HG03469 (cell line): ENCODE results near the gene MINAR1.

Experiments used
- ATAC-seq: cut with Tn5 transposase; IDR thresholded peaks from one replicate; pipeline ENCODE4 v1.9.1; 2021; ENCODE audit warnings: mild to moderate bottlenecking, moderate library complexity, moderate number of reproducible peaks; ENCODE audit not compliant: unreplicated experiment

MINAR1 gene

DNA sequence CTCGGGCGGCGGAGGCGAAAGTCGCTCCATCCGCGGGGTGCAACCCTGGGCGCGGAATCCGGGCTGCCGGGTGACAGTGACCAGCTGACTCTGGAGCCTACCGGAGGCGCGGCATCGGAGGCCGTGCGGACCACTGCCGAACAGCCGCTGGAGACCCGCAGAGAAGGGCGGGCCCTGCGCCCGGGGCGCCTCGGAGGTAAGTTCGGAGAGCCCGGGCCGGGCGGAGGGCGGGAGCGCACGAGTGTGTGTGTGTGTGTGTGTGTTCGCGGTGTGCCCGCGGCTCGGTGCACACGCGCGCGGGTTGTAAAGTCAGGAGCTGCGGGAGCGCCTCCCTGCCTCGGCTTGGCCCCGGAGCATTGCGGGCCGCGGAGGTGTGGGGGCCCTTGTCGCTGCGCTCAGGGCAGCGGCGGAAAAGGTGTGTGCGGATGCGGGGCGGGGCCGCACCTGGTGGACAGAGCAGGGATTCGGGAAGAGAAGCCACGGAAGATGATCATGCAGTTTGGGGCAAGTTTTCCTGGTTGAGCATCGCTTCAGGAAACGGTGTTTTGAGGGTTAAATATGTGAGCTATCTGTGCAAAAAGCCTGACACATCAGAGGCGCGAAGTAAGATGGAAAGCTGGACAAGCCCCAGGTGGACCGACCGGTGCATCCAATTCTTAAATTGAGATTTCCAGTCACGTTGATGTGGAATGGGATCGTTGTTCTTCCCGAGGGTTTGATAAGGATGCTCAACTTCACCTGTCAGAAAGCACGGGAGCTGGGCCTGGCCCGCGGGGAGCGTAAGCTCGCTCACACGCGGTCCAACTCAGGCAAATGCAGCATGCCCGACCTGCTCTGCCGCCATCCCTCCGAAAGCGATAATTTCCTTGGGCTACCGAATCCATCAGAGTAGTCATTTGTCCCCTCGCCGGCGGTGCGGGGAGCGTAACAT, 474 bp downstream of the MINAR1 start:
- no peak for ATAC-seq

DNA sequence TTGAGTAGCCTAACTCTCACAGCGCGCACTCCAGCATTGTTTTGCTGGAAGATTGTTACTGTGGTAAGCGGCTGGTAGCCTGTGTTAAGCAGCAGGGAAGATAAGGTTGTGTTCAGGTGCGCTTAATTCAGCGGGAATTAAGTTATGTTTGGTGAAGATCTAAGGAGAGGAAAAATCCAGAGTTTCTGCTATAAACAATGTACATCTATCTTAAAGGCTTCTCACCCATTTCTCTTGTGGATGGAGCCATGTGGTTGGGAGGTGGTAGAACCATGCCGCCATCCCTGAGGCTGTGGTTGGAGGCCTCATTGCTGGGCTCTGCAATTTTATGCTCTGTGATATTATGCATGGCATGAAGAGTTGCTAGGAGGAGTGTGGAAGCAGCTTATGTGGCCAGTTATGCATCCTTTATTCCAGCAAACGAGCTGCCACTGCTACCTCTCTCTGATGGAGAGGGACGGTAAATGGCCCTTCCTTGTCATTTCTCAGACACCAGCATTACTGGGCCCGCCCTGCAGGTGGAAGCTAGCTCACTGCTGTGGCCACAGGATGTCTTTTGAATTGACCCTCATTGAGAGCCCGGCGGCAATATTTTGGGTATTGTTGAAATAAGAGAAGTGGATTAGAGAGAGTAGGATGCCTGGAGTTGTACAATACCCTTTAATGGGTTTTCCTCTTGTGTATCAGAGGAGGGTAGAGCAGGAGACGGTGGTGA, 1.3 kb downstream of the MINAR1 start:
- ATAC-seq = no peak

DNA sequence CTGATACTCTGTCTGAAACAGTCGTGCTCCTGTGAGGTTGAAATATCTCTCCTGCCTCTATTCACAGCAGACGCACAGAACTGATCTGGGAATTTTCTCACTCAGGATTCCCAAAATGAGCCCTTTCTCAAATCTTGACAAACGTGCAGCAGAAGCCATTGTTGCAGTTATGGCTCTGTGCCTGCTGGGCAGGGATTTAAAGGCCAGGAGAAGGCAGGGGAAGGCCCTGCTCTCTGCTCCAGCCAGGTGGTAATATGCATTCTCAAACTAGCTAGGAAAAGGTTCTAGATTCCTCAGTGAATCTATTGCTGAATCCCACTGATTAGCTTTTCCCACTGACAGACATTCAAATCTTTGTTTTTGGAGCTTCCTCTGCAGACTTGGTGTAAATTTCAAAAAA, 2.2 kb downstream of the MINAR1 start:
- no peak for ATAC-seq

DNA sequence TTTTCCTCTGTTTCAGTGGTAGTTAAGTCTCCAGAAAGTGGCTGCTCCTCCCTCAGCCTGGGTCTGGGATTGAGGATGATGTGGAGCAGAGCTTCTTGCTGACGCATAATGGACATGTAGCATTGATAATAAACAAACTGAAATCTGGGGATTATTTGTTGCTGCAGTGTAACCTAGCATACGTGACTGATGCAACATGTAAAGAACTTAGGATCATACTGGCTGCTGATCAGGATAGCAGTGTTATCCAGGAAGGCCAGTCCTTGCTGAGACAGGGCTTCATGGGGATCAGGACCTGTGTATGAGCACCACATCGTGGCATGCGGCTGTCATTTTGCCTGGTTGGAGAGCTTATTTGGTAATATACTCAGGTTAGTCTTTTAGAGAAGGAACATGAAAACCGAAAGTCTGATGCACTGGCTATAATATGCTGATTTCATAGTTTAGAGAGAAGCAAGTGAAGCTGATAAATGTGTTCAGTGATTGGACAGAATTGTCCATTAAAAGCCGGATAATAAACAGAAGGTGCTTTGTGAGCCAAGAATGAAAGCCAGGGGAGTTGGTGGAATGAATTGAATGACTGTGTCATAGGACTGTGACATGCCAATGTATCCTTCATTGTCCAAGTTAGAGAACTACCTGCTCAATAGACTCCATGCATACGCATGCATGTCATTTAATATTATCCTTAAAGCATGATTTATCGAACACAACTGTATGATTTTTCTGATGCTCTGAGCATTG, 4.1 kb downstream of the MINAR1 start:
- no peak for ATAC-seq

DNA sequence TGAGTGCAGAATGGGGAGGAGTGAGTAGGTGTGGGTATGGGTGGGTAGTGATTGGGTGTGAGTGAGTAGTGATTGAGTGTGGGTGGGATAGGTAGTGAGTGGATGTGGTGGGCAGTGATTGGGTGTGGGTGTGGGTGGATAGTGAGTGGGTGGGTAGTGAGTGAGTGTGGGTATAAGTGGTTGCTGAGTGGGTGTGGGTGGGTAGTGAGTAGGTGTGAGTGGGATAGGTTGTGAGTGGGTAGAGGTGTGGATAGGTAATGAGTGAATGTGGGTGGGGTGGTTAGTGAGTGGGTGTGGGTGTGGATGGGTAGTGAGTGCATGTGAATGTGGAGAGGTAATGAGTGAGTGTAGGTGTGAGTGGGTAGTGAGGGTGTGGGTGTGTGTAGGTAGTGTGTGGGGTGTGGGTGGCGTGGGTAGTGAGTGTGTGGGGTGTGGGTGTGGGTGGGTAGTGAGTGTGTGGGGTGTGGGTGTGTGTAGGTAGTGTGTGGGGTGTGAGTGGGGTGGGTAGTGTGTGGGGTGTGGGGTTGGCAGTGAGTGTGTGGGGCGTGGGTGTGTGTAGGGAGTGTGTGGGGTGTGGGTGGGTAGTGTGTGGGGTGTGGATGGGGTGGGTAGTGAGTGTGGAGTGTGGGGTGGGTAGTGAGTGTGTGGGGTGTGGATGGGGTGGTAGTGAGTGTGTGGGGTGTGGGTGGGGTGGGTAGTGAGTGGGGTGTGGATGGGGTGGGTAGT, 5.3 kb downstream of the MINAR1 start:
- no peak for ATAC-seq

DNA sequence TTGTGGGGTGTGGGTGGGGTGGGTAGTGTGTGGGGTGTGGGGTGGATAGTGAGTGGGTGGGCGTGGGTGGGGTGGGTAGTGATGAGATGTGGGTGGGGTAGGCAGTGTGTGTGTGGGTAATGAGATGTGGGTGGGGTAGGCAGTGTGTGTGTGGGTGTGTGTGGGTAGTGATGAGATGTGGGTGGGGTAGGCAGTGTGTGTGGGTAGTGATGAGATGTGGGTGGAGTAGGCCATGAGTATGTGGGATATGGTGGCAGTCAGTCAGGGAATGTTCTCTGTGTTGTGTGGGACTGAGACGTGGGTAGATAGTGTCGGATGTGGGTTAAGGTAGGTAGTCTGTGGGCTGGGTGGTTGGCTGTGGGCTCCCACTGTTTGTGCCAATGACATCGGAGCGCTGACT, 7.1 kb downstream of the MINAR1 start:
- no peak for ATAC-seq

DNA sequence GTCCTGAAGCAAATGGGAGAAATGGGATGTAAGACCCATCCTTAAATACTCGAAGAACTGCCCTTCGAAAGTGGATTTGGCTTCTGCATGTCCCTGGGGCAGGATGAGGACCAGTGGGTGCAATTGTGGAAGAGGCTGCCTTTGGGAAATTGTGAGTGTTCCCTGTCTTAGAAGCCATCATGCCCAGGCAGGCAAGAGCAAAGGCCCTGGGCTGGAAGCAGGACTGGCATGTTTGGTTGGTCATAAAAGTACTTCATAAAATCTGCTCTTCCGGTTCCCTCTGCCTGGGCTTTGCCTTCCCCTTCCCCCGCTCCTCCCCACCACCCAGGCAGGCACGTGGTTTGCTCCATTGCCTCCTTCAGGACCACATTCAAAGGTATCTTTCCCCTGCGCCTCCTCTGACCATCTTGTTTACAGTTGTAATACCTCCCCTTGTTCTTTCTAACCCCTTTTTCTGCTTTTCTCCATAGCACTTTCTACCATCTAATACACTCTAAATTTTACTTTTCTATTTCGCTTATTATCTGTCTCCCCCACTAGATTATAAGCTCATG, 8.3 kb downstream of the MINAR1 start:
- no peak for ATAC-seq

DNA sequence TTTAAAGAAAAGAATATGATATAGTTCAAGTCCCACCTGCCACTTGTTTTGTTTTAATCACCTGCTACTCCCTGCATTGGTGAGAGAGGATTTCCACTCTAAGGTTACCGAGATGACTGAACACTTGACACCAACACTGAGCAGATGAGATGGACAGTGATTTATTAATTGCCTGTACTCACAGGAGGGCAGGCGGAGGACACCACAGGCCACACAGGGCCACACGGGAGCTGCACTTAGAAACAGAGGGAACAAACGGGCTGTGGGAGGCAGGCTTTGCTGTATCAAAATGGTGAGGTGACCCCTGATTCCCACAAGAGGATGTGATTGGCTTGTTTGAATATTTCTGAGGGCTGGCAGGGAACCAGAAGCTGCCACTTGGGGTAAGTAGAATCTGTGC, 10.8 kb downstream of the MINAR1 start:
- no peak for ATAC-seq

DNA sequence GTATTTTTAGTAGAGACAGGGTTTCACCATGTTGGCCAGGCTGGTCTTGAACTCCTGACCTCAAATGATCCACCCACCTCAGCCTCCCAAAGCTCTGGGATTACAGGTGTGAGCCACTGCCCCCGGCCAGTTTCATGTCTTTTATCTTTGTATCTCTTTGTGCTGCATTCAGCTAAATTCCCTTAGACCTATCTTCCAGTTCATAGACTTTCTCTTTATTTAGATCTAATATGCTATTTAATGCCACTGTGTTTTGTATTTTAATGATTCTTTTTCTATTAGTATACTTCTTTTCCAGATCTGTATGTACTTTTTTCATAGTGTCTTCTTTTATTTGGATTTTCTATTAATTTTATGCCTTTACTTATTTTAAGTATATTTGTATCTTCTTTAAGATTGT, 14.9 kb downstream of the MINAR1 start:
- ATAC-seq = no peak

DNA sequence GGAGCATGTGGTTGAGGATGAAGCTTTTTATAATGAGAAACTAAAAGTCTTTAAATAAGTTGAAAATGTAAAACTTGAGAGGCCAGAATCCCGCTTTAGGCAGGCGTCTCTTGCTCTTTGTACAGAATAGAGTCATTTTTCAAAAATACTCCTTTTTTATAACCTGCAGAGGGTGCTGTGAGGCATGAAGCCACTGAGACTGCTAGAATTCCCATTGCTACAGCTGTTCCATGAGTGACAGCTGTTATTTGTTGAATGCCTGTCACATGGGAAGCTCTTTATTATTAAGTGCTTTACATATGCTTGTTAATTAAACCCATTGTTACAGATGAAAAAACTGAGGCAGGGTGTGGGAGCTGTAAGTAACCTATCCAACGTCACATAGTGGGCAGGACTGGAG, 18.5 kb downstream of the MINAR1 start:
- no peak for ATAC-seq

DNA sequence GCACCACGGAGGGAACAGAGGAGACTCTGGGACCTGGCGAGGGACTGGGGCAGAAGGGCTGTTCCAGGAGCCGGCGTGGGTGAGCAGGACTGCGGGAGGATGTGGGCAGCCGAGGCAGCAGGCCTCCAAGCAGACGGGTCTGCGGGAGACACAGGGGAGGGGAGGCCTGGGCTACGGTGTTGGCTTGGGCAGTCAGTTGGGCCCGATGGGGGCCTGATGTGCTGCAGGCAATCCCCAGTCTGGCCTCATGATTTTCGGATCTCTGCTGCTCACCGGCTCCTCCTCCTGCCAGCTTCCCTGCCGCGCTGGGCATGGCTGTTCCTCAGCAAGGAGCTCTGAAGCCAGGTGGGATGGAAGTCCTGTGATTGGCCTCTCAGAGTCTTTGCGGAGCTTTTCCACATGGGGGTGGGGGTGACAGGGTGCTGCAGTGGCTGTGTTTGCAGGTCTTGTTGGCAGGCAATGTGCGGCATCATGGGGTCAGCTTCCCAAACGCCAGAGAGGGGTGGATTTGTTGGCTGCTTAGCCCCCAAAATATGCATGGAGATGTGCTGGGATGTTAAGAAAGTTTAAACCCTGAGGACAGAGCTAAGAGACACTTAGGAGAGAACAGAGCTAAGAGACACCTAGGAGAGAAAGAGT, 19.3 kb downstream of the MINAR1 start:
- no peak for ATAC-seq

DNA sequence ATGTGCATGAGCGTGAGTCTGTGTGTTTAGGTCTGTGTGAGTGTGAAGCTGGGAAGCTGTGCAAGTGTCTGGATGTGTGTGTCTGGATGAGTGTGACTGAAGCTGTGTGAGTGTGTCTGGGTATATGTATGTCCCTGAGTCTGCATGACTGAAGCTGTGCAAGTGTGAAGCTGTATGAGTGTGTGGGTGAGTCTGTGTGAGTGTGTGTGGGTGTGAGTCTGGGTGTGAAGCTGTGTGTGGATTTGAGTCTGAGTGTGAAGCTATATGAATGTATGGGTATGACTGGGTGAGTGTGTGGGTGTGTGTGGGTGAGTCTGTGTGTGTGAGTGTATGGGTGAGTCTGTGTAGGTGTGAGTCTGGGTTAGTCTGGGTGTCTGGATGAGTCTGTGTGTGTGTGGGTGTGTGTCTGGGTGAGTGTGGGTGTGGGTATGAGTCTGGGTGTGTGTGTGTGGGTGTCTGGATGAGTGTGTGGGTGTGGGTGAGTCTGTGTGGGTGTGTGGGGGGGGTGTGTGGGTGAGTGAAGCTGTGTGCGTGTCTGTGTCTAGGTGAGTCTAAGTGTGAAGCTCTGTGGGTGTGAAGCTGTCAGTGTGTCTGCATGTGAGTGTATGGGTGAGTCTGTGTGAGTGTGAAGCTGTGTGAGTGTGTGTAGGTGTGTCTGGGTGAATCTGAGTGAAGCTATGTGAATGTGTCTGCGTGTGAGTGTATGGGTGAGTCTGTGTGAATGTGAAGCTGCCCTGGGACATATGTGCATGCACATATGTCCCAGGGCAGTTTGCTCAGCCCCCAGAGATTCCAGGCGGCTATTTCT, 20.3 kb downstream of the MINAR1 start:
- ATAC-seq = no peak

DNA sequence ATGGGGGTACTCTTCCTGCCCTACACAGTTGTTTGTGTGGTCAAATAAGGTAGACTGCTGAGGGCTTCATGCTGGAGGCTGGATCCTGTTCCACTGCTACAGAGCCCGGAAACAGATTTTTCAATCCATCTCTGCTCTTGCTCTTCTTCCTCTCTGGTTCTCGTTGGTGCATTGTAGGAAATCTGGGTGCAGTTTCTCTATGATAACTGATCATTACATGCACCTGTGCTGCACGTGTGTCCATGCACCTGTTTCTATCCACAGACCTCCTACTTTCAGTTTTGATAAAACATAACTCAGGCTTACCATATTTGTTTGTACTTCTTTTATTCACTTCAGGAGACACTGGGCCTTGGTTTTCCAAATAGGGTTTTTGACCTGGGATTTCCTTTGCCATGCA, 21.3 kb downstream of the MINAR1 start:
- ATAC-seq = no peak

DNA sequence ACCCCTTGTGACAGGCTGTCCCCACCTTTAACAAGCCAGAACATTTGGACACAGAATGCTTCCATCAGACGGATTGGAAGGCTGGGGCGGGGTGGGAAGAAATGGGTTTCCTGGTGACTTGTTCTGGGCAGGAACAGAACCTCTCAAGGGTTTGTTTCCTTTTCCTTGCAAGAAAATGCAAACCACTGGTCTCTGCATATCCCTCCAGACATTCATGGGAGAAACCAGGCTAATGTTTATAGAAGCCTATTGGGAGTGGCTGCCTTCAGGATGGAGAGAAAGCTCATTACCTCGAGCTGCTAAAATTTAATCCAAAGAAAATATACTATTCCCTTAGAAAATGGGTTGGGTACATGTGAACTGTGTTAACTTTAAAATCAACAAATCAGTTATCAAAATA, 21.9 kb downstream of the MINAR1 start:
- ATAC-seq = no peak

DNA sequence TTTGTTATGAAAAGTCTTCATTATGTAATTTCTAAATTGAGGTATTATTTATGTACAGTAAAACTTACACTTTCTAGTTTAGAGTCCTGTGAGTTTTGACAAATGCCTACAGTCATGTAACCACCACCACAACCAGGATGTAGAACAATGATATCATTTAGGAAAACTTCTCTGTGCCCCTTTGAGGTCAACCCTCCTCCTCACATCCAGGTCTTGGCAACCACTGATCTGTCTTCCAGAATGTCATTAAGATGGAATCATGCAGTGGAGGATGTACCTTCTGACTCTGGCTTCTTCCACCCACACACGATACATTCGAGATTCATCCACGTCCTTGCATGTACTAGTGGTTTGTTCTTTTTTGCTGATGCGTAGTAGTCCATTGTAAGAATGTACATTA, 23.2 kb downstream of the MINAR1 start:
- no peak for ATAC-seq

DNA sequence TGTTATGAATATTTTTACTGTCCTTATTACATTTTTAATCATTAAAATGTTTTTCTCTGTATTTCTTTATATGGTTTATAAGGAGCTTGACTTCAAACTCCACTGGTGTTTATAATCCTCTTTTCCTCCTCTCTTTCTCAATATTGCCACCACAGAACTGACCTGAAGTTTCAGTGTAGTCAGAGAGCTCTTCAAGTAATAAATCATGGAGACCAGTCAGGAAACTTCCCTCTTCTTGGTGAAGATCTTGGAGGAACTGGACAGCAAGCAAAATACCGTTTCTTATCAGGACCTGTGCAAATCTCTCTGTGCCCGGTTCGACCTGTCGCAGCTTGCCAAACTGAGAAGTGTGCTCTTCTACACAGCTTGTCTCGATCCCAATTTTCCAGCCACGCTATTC, 23.8 kb downstream of the MINAR1 start:
- ATAC-seq = no peak

DNA sequence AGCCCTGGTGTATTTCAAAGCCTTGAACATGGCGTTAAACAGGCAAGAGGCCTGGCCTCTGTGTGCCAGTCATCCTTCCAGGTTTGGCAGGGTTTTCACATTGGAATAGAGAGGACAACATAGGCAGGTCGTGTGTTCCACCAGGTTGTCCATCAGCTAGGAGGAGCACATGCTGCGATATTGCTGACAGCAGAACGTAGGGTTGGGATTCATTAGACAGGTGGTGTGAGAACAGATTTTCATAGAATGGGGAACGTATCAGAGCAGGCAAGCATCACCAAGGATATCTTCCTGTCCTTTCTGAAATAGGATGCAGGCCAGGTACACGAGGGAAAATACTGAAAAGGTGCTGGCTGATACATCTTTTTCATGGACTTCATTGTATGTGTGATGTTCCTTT, 26.4 kb downstream of the MINAR1 start:
- ATAC-seq = no peak

DNA sequence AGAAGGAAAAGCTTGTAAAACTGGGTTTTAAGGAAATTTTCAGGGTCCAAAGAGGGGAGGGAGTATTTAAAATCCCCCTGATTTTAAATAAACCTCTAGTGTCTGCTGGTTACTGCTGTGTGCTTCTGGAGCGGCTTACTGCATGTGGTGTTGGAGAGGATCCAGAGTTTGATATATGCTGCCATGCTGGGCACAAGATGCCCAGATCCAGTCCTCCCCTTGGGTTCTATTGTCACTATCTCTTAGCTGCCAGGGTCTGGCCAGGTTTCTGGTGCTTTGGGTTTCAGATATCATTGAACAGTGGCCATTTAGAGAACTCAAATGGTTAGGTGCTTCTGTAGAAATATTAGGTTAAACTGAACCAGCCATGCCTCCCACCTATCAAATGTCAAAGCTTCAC, 27.5 kb downstream of the MINAR1 start:
- no peak for ATAC-seq

DNA sequence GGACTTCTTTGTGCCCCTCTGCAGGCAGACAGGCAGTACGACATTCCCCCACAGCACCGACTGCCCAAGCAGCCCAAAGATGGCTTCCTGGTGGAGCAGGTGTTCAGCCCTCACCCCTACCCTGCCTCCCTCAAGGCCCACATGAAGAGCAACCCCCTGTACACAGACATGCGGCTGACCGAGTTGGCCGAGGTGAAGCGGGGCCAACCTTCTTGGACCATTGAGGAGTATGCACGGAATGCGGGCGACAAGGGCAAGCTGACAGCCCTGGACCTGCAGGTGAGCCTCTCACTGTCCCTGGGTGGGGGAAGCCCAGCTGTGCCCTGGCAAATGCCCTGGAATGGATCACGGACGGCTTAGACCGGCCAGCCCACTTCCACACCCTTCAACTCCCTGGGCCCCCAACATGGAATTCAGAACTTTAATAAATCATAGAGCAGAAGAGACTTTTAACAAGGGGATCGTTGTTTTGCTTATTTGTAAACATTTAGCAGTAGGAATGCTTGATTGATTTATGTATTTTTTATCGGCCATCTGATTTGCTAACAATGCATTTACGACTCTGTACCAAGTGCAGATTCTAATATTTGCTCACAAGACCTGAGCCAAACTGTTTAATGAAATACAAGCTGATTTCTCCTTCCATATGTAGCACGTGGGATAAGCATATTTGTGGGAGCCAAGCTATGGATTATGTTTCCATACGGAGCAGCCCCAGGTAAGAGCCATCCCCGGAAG, 31.1 kb downstream of the MINAR1 start:
- ATAC-seq = no peak
